Kidney (tissue), 14 donors: ENCODE results near the gene TCTN1. TPM values are rescaled to one million over a fixed set of nuclear protein-coding genes. Genes with fewer than 3 reads are reported as not detected.
A peak's percentile ranks its signal among the peaks of the same experiment; 100 is the strongest.
"Not testable (repeated sequence)": the region's sequence is repeated elsewhere in the genome, so short reads cannot be mapped to it uniquely, and the experiment has no call there.

Experiments used
- DNase-seq, 5 donors: peaks; one replicate each; pipeline ENCODE4 v3.0.0-alpha.2; 2013 to 2020
- FAIRE-seq: peaks from 2 replicates; lab custom pipeline; 2012; peaks lifted over from hg19 to GRCh38; lab: Jason Lieb, UNC
- H3K27ac ChIP-seq, 2 donors: one replicate each; pipeline ENCODE4 v1.7.0; 2013; ENCODE audit warnings: low read depth in 2 of 2, low read length in 2 of 2, inconsistent platforms in 1 of 2
- H3K27me3 ChIP-seq: one replicate; pipeline ENCODE4 v1.7.1; 2013; ENCODE audit warnings: low read length, inconsistent platforms; ENCODE audit not compliant: control insufficient read depth, insufficient read depth
- H3K36me3 ChIP-seq, 3 donors: one replicate each; pipeline versions ENCODE4 v1.7.0 to v1.7.1; 2013; ENCODE audit warnings: low read length in 3 of 3, control low read depth in 1 of 3, inconsistent platforms in 1 of 3; ENCODE audit not compliant: insufficient read depth in 3 of 3, control insufficient read depth in 2 of 3
- H3K4me1 ChIP-seq, 3 donors: one replicate each; pipeline versions ENCODE4 v1.7.0 to v1.7.1; 2013; ENCODE audit warnings: low read length in 3 of 3, inconsistent platforms in 1 of 3, low read depth in 1 of 3; ENCODE audit not compliant: control insufficient read depth in 2 of 3, insufficient read depth in 2 of 3
- H3K4me3 ChIP-seq, 3 donors: one replicate each; pipeline versions ENCODE4 v1.7.0 to v1.8.1; 2013; ENCODE audit warnings: low read length in 3 of 3, control low read depth in 1 of 3, inconsistent platforms in 1 of 3
- H3K9ac ChIP-seq, 3 donors: one replicate each; pipeline versions ENCODE4 v1.7.0 to v1.7.1; 2013; ENCODE audit warnings: low read length in 3 of 3, control low read depth in 1 of 3, inconsistent platforms in 1 of 3
- H3K9me3 ChIP-seq, 3 donors: one replicate each; pipeline versions ENCODE4 v1.7.0 to v1.7.1; 2013; ENCODE audit warnings: low read length in 3 of 3, control low read depth in 1 of 3, inconsistent platforms in 1 of 3; ENCODE audit not compliant: control insufficient read depth in 2 of 3, insufficient read depth in 1 of 3
- CTCF ChIP-seq: IDR thresholded peaks from 3 replicates; pipeline ENCODE4 v1.5.1; 2012; ENCODE audit warnings: mild to moderate bottlenecking, moderate library complexity, borderline replicate concordance; ENCODE audit not compliant: insufficient read depth; ENCODE audit errors: extremely low read depth
- intact Hi-C: fragments of 100-400 bp; cut with DNase I; formaldehyde crosslinking; loops from one replicate; pipeline ENCODE4 v1.11.1; 2022
- polyA plus RNA-seq: library from polyadenylated mRNA; stranded (reverse); fragments of 350-450 nt; fragmentation: Illumina TruSeq; extraction: RNeasy Lipid Tissue Mini Kit (QIAGEN cat#74804); gene quantifications from one replicate; pipeline ENCODE4 v1.2.3, GENCODE V29; 2014; ENCODE audit warnings: low read depth, low replicate concordance; ENCODE audit not compliant: insufficient read depth
- total RNA-seq: library from RNA; stranded (reverse); fragmentation: NEBNext Ultra II Directional; extraction: Animal tissue kit (Norgen Biotek cat#: 25700); gene quantifications from one replicate; pipeline ENCODE4 v1.2.1, GENCODE V29; 2021
- donor health status: control.
- donor health status: control.
- donor health status: control.
- donor health status: control.
- donor health status: control.
- donor health status: DM: yes; HTN: yes; CAD: no.
- donor health status: Normal renal cell carcinoma (clear cell type).

TCTN1 gene
- total and polyA plus RNA-seq, 2 donors from 2014 or later = 71.2 to 76.9 TPM

- H3K4me1 ChIP-seq = peaks cover 6 to 26% (median 13%) of the 10 kb centered on the region in 3 donors
- peak overlapping the region; percentile 12 to 79 for H3K27ac ChIP-seq
- TF ChIP-seq CTCF = no peak
- H3K27me3 ChIP-seq = no peaks in the 10 kb centered on the region
- intact Hi-C loops = no loop called here
- no peak overlapping the region for H3K4me3 ChIP-seq
- H3K9ac ChIP-seq = peak overlapping the region in 1 of 3 donors; percentile 30
- FAIRE-seq (no peak), DNase-seq (peak in 3 of 5 donors; percentile 21 to 57 (median 42))
- no peaks in the 10 kb centered on the region for H3K36me3 ChIP-seq
- H3K9me3 ChIP-seq = no peaks in the 10 kb centered on the region
Measured at GRCh38 chr12:110585231-110585799, 28.6 kb upstream of the TCTN1 start.

- DNase-seq, FAIRE-seq, H3K36me3 ChIP-seq, H3K27ac ChIP-seq, intact Hi-C loops, H3K9ac ChIP-seq, H3K9me3 ChIP-seq, H3K4me3 ChIP-seq, H3K27me3 ChIP-seq: not testable (repeated sequence)
- peaks cover 6 to 40% (median 25%) of the 10 kb centered on the region in 3 donors for H3K4me1 ChIP-seq
Measured at GRCh38 chr12:110587102-110587501, 26.8 kb upstream of the TCTN1 start.

GRCh38 chr12:110590059-110590458 lies 23.9 kb upstream of the TCTN1 start:
- peak overlapping the region in 1 of 2 donors; percentile 93 for H3K27ac ChIP-seq
- FAIRE-seq (no peak), DNase-seq (no peak)
- no peaks in the 10 kb centered on the region for H3K9me3 ChIP-seq
- H3K27me3 ChIP-seq = no peaks in the 10 kb centered on the region
- peaks cover 2 to 26% (median 17%) of the 10 kb centered on the region in 3 donors for H3K4me1 ChIP-seq
- no peak overlapping the region for H3K4me3 ChIP-seq
- TF ChIP-seq CTCF = no peak
- intact Hi-C loops = no loop called here
- no peaks in the 10 kb centered on the region for H3K36me3 ChIP-seq
- no peak overlapping the region for H3K9ac ChIP-seq

- H3K4me1 ChIP-seq = peaks cover 2 to 18% (median 14%) of the 10 kb centered on the region in 3 donors
- no peak for FAIRE-seq
Measured at GRCh38 chr12:110590806-110591326, 23.1 kb upstream of the TCTN1 start.

More at GRCh38 chr12:110590806-110591326, 23.1 kb upstream of the TCTN1 start:
- peak in 2 of 5 donors; percentile 45 to 70 for DNase-seq
- Histone ChIP-seq H3K4me3 (no peak overlapping the region), H3K9ac (peak overlapping the region in 1 of 3 donors; percentile 66), H3K36me3 (no peaks in the 10 kb centered on the region), H3K27ac (peak overlapping the region; percentile 88 to 93), H3K9me3 (no peaks in the 10 kb centered on the region), H3K27me3 (no peaks in the 10 kb centered on the region)
- intact Hi-C loops = no loop called here
- TF ChIP-seq CTCF = no peak
